H1 (cell line): ENCODE measurements around the gene SPTBN1. TPM values are rescaled to one million over a fixed set of nuclear protein-coding genes. Genes with fewer than 3 reads are reported as not detected.

Source experiments
- CTCF ChIA-PET: fragments of 300-600 bp; sonication (Branson Sonifier 250); formaldehyde crosslinking; loops from one replicate; lab custom pipeline; 2021; ENCODE audit not compliant: partially characterized antibody; lab: Charles Lee
- POLR2A ChIA-PET: fragments of 300-600 bp; sonication (Branson Sonifier 250); formaldehyde crosslinking; loops from one replicate; lab custom pipeline; 2021; ENCODE audit warnings: inconsistent platforms; ENCODE audit not compliant: partially characterized antibody; lab: Charles Lee
- DNase-seq, 2 experiments: peaks; one replicate each; pipeline versions ENCODE4 v3.0.0 to v3.0.0-alpha.2; 2010 to 2022; ENCODE audit warnings: low spot score in 2 of 2, low read depth in 1 of 2, mixed read lengths in 1 of 2
- FAIRE-seq: peaks from 2 replicates; lab custom pipeline; 2011; peaks lifted over from hg19 to GRCh38; lab: Jason Lieb, UNC
- H2AFZ ChIP-seq: 2 replicates; pipeline ENCODE4 v1.8.1; 2012; ENCODE audit warnings: low read length, inconsistent platforms
- H2AK5ac ChIP-seq: 2 replicates; pipeline ENCODE4 v1.6.1; 2013; ENCODE audit warnings: low read depth, low read length
- H2BK120ac ChIP-seq: replicated peaks from 2 replicates; pipeline ENCODE3; 2013; ENCODE audit warnings: low read depth, low read length, inconsistent platforms
- H2BK12ac ChIP-seq: 2 replicates; pipeline ENCODE4 v1.6.1; 2013; ENCODE audit warnings: low read depth, low read length
- H2BK15ac ChIP-seq: 2 replicates; pipeline ENCODE4 v1.6.1; 2013; ENCODE audit warnings: low read length
- H2BK20ac ChIP-seq: 2 replicates; pipeline ENCODE4 v1.6.1; 2013; ENCODE audit warnings: low read length
- H2BK5ac ChIP-seq: 2 replicates; pipeline ENCODE4 v1.6.1; 2013; ENCODE audit warnings: low read depth, low read length
- H3K14ac ChIP-seq: 2 replicates; pipeline ENCODE4 v1.6.1; 2013; ENCODE audit warnings: inconsistent platforms; ENCODE audit not compliant: insufficient read length
- H3K18ac ChIP-seq: 2 replicates; pipeline ENCODE4 v1.6.1; 2013; ENCODE audit warnings: low read length; ENCODE audit errors: extremely low read depth
- H3K23ac ChIP-seq: 2 replicates; pipeline ENCODE4 v1.6.1; 2013; ENCODE audit warnings: inconsistent platforms; ENCODE audit not compliant: insufficient read length
- H3K23me2 ChIP-seq: 2 replicates; pipeline ENCODE4 v1.6.1; 2013; ENCODE audit warnings: low read depth, low read length
- H3K27ac ChIP-seq: 2 replicates; pipeline ENCODE4 v1.6.1; 2011; ENCODE audit warnings: low read depth, low read length, inconsistent platforms
- H3K27me3 ChIP-seq, 4 experiments: replicated peaks in 1 of 4; 1 replicate in 1 of 4; 2 replicates in 3 of 4; pipeline versions ENCODE4 v1.6.1 to v1.8.1; 2011 to 2013; ENCODE audit warnings: low read length in 3 of 4, mild to moderate bottlenecking in 3 of 4, inconsistent platforms in 2 of 4, mixed read lengths in 2 of 4, moderate library complexity in 1 of 4; ENCODE audit not compliant: control insufficient read depth in 3 of 4, insufficient read depth in 3 of 4; ENCODE audit errors: extremely low read depth in 1 of 4
- H3K36me3 ChIP-seq, 4 experiments: 2 replicates each; pipeline versions ENCODE4 v1.6.1 to v1.8.1; 2011 to 2013; ENCODE audit warnings: mild to moderate bottlenecking in 4 of 4, low read length in 3 of 4, moderate library complexity in 2 of 4, control low read depth in 1 of 4, inconsistent platforms in 1 of 4; ENCODE audit not compliant: insufficient read depth in 4 of 4, control insufficient read depth in 2 of 4
- H3K4ac ChIP-seq: replicated peaks from 2 replicates; pipeline ENCODE3; 2013; ENCODE audit warnings: low read length, low read depth, mixed read lengths, inconsistent platforms; ENCODE audit not compliant: insufficient read length
- H3K4me1 ChIP-seq, 4 experiments: replicated peaks in 1 of 4; 1 replicate in 1 of 4; 2 replicates in 3 of 4; pipeline versions ENCODE4 v1.6.1 to v1.8.1; 2011 to 2013; ENCODE audit warnings: low read length in 3 of 4, inconsistent platforms in 2 of 4, mixed read lengths in 1 of 4; ENCODE audit not compliant: insufficient read depth in 4 of 4, control insufficient read depth in 3 of 4
- H3K4me2 ChIP-seq, 2 experiments: 2 replicates each; pipeline versions ENCODE4 v1.6.1 to v1.8.1; 2011 to 2013; ENCODE audit warnings: low read depth in 2 of 2, low read length in 2 of 2, control low read depth in 1 of 2, inconsistent platforms in 1 of 2, mild to moderate bottlenecking in 1 of 2; ENCODE audit not compliant: insufficient read depth in 1 of 2
- H3K4me3 ChIP-seq, 4 experiments: fragments of 200-600, 300-600 bp in 1 of 4; sonication (generic), shearing (Covaris generic), sonication (Bioruptor Twin) in 1 of 4; 2 replicates each; pipeline versions ENCODE4 v1.5.1 to v1.8.1; 2011 to 2016; ENCODE audit warnings: low read length in 4 of 4, low read depth in 3 of 4, control low read depth in 2 of 4, inconsistent platforms in 2 of 4, mild to moderate bottlenecking in 2 of 4, mixed read lengths in 1 of 4, moderate library complexity in 1 of 4; ENCODE audit not compliant: insufficient read depth in 2 of 4; ENCODE audit errors: extremely low read depth in 1 of 4
- H3K56ac ChIP-seq: replicated peaks from 2 replicates; pipeline ENCODE3; 2013; ENCODE audit warnings: low read depth, mild to moderate bottlenecking, mixed read lengths, low read length, inconsistent platforms; ENCODE audit not compliant: insufficient read length
- H3K79me1 ChIP-seq: 2 replicates; pipeline ENCODE4 v1.6.1; 2013; ENCODE audit warnings: low read depth, low read length, control low read depth
- H3K79me2 ChIP-seq, 2 experiments: 2 replicates each; pipeline versions ENCODE4 v1.6.1 to v1.8.1; 2012 to 2013; ENCODE audit warnings: low read length in 2 of 2, mild to moderate bottlenecking in 2 of 2, inconsistent platforms in 1 of 2; ENCODE audit not compliant: insufficient read depth in 2 of 2, control insufficient read depth in 1 of 2
- H3K9ac ChIP-seq, 4 experiments: replicated peaks in 1 of 4; 1 replicate in 1 of 4; 2 replicates in 3 of 4; pipeline versions ENCODE4 v1.6.1 to v1.8.1; 2011 to 2013; ENCODE audit warnings: low read depth in 3 of 4, low read length in 3 of 4, control low read depth in 2 of 4, mild to moderate bottlenecking in 2 of 4, moderate library complexity in 2 of 4, inconsistent platforms in 1 of 4; ENCODE audit errors: extremely low read depth in 1 of 4
- H3K9me3 ChIP-seq, 2 experiments: 2 replicates each; pipeline versions ENCODE4 v1.6.1 to v1.8.1; 2012 to 2013; ENCODE audit warnings: mild to moderate bottlenecking in 2 of 2, moderate library complexity in 2 of 2, control low read depth in 1 of 2, inconsistent platforms in 1 of 2, low read depth in 1 of 2, low read length in 1 of 2, mixed read lengths in 1 of 2; ENCODE audit not compliant: insufficient read depth in 2 of 2
- H4K20me1 ChIP-seq, 2 experiments: replicated peaks in 1 of 2; 2 replicates each; pipeline versions ENCODE3 to v1.8.1; 2011 to 2013; ENCODE audit warnings: inconsistent platforms in 2 of 2, low read length in 2 of 2, mild to moderate bottlenecking in 1 of 2; ENCODE audit not compliant: insufficient read depth in 2 of 2, control insufficient read depth in 1 of 2
- H4K5ac ChIP-seq: 2 replicates; pipeline ENCODE4 v1.6.1; 2013; ENCODE audit warnings: low read length, low read depth, mixed read lengths, inconsistent platforms; ENCODE audit not compliant: insufficient read length
- H4K8ac ChIP-seq: 2 replicates; pipeline ENCODE4 v1.8.0; 2013; ENCODE audit warnings: mild to moderate bottlenecking, moderate library complexity, low read length, inconsistent platforms; ENCODE audit not compliant: insufficient read depth; ENCODE audit errors: extremely low read depth
- H4K91ac ChIP-seq: replicated peaks from 2 replicates; pipeline ENCODE3; 2013; ENCODE audit warnings: low read length, mixed read lengths, inconsistent platforms; ENCODE audit not compliant: insufficient read length
- EZH2 ChIP-seq: fragments of 200-600 bp; sonication (generic); IDR thresholded peaks from 2 replicates; pipeline ENCODE4 v1.7.1; 2012; ENCODE audit warnings: low read depth, mild to moderate bottlenecking, moderate library complexity, low read length, inconsistent platforms; ENCODE audit not compliant: severe bottlenecking
- POLR2AphosphoS5 ChIP-seq: IDR thresholded peaks from 2 replicates; pipeline ENCODE4 v1.6.1; 2011; ENCODE audit warnings: low read depth, low read length
- SIN3A ChIP-seq, 2 experiments: IDR thresholded peaks in 1 of 2; conservative IDR thresholded peaks in 1 of 2; 2 replicates each; pipeline ENCODE4 v1.6.1; 2011 to 2012; ENCODE audit warnings: low read length in 2 of 2, improper control_type of control experiment in 1 of 2, low read depth in 1 of 2, mild to moderate bottlenecking in 1 of 2
- WGBS, 2 experiments: shearing (Covaris generic) in 1 of 2; methylation state at CpG; one replicate each; pipeline versions ENCODE4 v1.1.6 to v1.1.7; 2013 to 2015; ENCODE audit warnings: low lambda C conversion rate in 2 of 2, mixed read lengths in 2 of 2, inconsistent platforms in 1 of 2, low coverage in 1 of 2, missing lambda C conversion rate in 1 of 2; ENCODE audit not compliant: insufficient replicate concordance in 2 of 2, insufficient coverage in 1 of 2, insufficient read length in 1 of 2; ENCODE audit errors: extremely low coverage in 1 of 2, missing lambda C conversion rate in 1 of 2; 5-methylcytosine and 5-hydroxymethylcytosine counted together
- polyA plus RNA-seq, 7 experiments: library from polyadenylated mRNA; depleted of rRNA in 3 of 7; stranded (reverse) in 5 of 7; unstranded in 2 of 7; fragments of >200 nt in 5 of 7; fragments of 200-250 nt in 2 of 7; gene quantifications; 1 replicate in 5 of 7; 2 replicates in 1 of 7; 4 replicates in 1 of 7; pipeline versions ENCODE4 v1.2.1 to v1.2.3, GENCODE V29; 2011 to 2013; ENCODE audit warnings: missing spikeins in 2 of 7, mixed read lengths in 2 of 7
- total RNA-seq: library from RNA; stranded (reverse); fragmentation: NEBNext Ultra II Directional; extraction: Animal tissue kit (Norgen Biotek cat#: 25700); gene quantifications from 2 replicates; pipeline ENCODE4 v1.2.1, GENCODE V29; 2021

The SPTBN1 gene
- total and polyA plus RNA-seq, 2 of the 8 experiments (the other 6 are each of a cell fraction or from before 2014, with no cell fraction given), result 31.8 to 180 TPM

- no peak for TF ChIP-seq SIN3A (conservative IDR thresholded peaks at IDR 0.05 in 1 of 2, IDR thresholded peaks at IDR 0.05 in 1 of 2; ENCODE audit: low read depth in 1 of 2, low read length in 2 of 2)
- TF ChIP-seq POLR2AphosphoS5, result 0 out of 2 replicates have a peak, but pooled peaks have one; percentile 35
- TF ChIP-seq EZH2, result no peak
- CTCF ChIA-PET, result interaction anchor here (0.6 to 5.1 kb wide), 6 partner anchors 10 to 153 kb away, joined by 3 to 37 read pairs (median 3); no protein-coding TSS in a partner anchor
- no peak for DNase-seq
Observed at GRCh38 chr2:54655046-54655809, 199.1 kb downstream of the SPTBN1 start.

More at GRCh38 chr2:54655046-54655809, 199.1 kb downstream of the SPTBN1 start:
- H2AK5ac ChIP-seq, result no peak overlapping the region
- no peak overlapping the region for H4K91ac ChIP-seq
- H4K5ac ChIP-seq, result no peak overlapping the region
- no peak overlapping the region for H3K23ac ChIP-seq
- H3K14ac ChIP-seq, result no peak overlapping the region
- peaks cover 44 to 92% (median 70%) of the 10 kb centered on the region in 4 experiments for H3K36me3 ChIP-seq
- POLR2A ChIA-PET, result no interaction called here
- no peaks in the 10 kb centered on the region for H3K23me2 ChIP-seq
- 87% methylated on average over 14 of the region's 14 CpGs; no CpG with 5 or more reads in 1 of the 2 experiments for WGBS, 2 experiments
- no peak overlapping the region for H2BK5ac ChIP-seq
- H2BK12ac ChIP-seq, result no peak overlapping the region
- H3K79me1 ChIP-seq, result no peaks in the 10 kb centered on the region; the same call in 1 of the 2 replicates
- H3K4me2 ChIP-seq, result no peak overlapping the region
- H4K20me1 ChIP-seq, result peaks cover 5 to 6% of the 10 kb centered on the region in 2 experiments
- no peak overlapping the region; a peak in 1 of 7 replicates for H3K9ac ChIP-seq
- no peak overlapping the region for H2BK20ac ChIP-seq
- no peaks in the 10 kb centered on the region for H3K79me2 ChIP-seq
- H3K4me1 ChIP-seq, result no peaks in the 10 kb centered on the region
- H3K18ac ChIP-seq, result no peak overlapping the region
- H3K4ac ChIP-seq, result no peak overlapping the region
- no peak overlapping the region for H3K27ac ChIP-seq
- H4K8ac ChIP-seq, result no peak overlapping the region
- no peaks in the 10 kb centered on the region for H3K9me3 ChIP-seq
- H3K4me3 ChIP-seq, result no peak overlapping the region
- H2BK120ac ChIP-seq, result no peak overlapping the region
- no peak overlapping the region for H3K56ac ChIP-seq
- no peak for FAIRE-seq
- no peaks in the 10 kb centered on the region for H3K27me3 ChIP-seq
- H2AFZ ChIP-seq, result no peak overlapping the region
- H2BK15ac ChIP-seq, result no peak overlapping the region
